CD1c-positive myeloid dendritic cell (primary cell): ENCODE results near the gene PXYLP1.
A peak's percentile ranks its signal among the peaks of the same experiment; 100 is the strongest.

ENCODE experiments used
- DNase-seq: peaks from one replicate; pipeline ENCODE4 v3.0.0-alpha.2; 2016; ENCODE audit errors: extremely low spot score

PXYLP1 gene

DNA sequence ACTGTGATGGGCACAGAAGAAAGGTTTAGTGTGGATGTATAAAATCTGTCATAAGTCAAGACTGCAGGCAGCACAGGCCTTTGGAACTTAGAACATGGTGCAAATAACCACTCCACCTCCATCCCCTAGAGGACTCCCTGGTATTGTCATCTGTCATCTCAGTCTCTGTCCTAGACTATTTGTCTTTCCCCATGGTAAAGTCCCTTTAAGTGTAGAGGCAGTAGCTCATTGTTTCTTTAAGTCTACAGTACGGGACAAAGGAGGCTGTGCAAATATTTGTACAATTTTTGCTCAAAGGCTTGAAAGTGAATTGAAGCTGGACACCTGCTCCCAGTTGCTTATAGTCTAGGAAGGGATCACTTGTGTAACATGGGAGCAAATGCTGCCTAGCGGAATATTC, 3.2 kb upstream of the PXYLP1 start:
- no peak for DNase-seq

DNA sequence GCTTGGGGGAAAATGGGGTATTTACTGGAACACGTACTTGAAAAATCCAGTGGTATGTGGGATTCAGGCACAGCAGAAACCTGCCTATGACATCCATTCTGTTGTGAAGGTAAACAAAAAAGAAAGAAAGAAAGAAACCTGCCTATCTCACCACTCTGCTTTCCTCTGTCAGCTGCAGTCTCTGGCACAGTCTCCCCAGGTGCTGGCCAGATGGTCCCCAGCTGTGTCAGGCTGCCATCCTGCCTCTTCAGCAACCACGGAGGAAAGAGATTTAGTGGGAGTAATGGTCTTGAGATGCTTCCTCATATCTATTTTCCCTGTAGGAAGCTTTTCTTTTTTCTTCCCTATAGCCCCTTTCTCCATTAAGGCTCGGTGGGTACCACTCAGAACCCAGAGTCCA, 2.5 kb upstream of the PXYLP1 start:
- no peak for DNase-seq

DNA sequence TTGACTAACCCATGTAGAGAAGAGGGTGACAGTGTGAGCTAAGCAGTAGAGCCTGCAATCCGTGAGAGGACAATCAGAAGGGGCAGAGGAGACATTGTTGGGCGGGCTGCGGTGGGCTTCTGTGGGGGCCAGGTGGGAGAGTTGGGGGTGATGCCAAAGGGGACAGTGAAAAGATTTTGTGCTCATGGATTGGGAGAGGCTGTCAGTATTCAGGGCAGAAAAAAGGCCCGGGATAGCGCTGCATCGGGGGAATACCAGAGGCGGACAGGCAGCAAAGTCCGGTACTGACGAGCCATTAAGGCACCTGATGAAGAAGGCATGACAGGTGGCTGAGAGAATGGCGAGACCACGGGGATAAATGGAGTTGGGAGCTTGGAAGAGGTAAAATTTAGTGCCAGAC, 1.3 kb upstream of the PXYLP1 start:
- DNase-seq = no peak

DNA sequence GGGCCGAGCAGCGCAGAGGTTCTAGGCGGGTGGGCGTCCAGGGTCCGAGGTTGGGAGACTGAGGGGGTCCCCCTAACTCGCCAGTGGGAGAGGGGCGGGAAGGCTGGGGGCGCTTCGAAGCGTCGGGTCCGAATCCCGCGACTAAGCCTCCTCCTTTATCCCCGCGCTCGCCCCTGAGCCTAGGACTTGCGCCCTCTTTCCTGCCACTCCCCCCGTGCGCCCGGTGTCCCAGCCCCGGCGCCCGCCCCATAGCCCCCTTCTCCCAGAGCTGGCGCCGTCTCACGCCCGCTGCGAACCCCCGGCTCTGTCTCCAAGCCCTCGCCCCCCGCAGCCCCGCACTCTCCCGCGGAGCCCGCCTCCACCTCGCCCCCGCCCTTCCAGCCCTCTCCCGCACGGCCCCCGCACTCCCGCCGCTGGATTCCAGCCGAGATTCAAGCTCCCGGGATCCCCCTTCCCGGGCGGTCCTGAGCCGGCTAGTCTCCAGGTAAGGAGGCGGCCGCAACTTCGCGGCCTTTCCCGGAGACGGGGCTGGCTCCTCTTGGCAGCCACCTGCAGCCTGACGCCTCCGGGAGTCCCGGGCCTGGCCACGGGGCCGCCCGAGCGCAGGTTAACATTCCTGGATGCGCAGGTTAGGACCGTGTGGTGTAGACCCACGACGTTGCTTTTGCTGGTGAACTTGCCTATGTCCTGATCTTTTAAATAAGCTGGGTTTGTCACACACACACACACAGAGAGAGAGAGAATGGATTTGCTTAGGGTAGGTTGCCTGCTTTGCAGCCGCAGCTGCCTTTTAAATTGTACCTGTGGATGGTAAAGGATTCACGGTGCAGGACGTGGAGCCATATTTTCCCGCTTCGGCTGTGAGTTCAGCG, 563 bp downstream of the PXYLP1 start:
- DNase-seq = peak; percentile 3

DNA sequence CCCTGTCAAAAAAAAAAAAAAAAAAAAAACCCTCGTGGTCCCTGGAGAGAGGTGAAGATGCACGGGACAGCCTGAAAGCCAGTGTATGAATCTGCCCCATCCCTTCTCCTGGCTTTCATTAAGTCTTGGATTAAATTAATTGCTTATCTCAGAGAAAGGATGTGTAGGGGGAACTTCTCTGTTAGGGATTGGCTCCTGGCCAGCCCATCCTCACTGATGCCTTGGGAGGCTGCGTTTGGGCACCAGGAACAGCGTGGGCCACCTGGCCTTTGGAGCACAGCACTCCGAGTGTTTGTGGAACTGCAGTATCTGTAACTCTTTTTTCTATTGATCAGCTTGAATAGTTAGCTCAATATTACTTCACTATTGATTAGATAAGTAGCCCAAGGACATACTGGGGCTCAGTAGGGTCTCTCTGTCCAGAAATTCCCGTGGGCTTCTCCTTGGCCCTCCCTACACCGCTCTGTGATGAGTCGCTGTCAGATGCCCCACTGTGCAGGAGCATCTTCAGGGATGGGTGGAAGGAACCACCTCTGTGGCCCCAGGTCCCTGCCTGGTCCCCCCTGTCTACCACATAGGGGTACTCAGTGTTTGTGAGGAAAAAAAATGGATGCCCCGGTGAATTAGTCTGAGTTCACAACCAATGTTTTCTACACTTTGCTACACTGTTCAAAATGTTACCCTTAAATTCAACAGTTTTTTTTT, 2.0 kb downstream of the PXYLP1 start:
- DNase-seq = peak; percentile 8

DNA sequence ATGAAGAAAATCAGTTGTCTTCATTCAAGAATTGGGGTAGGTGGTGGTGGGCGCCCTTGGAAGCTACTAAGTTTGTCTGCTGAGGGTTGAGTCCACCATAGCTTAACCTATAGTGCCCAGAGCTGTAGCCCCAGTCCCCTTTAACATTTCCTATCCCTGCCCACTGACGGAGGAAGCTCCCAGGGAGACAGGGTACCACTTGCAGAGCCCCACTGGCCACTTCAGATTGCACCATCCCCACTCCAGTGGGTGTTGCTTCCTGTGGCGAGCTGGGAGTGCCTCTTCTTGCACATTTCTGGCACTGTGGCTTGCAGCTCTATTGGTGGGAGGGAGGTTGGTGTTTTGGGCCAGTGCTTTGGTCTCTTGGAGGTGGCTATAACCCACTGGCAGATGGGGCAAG, 2.7 kb downstream of the PXYLP1 start:
- DNase-seq = peak; percentile 55

DNA sequence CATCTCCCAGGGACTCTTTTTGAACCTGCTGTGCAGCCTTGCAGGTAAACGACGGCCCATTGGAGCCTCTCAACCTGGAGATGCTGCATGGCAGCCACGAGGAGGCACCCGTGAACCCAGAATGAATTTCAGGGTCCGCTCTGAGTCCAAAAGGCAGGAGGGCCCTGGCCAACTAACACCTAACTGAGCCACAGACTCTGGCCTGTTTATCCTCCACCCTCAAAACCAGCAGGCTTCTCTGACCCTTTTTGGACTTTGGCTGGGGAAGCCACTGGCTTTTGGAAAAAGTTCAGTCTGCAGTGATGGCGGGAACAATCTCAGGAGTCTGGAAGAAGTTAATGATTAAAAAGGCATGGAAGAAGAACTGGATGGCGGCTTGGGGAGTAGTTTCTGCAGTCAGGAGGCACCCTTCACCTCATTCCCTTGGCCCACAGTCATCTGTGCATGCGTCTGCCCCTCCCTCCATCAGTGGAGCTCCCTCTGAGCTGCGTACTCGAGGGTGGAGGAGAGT, 4.1 kb downstream of the PXYLP1 start:
- no peak for DNase-seq

DNA sequence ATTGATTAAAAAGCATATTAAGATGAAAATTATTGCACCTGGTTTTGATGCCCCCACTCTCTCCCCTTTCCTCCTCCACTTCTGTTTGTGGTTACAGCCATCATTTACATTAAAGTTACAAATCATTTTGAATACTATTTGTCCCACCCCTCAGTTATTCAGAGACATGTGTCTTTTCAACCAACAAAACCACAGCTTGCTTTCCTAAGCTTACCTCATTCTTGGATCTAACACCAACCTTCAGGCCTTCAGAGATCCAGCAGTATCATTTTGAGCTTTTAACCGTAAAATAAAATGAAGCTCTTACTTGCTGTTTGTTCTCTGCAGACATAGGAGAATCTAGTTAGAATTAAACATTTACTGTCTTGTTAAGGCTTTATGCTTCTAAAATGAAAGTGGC, 4.7 kb downstream of the PXYLP1 start:
- DNase-seq = no peak

DNA sequence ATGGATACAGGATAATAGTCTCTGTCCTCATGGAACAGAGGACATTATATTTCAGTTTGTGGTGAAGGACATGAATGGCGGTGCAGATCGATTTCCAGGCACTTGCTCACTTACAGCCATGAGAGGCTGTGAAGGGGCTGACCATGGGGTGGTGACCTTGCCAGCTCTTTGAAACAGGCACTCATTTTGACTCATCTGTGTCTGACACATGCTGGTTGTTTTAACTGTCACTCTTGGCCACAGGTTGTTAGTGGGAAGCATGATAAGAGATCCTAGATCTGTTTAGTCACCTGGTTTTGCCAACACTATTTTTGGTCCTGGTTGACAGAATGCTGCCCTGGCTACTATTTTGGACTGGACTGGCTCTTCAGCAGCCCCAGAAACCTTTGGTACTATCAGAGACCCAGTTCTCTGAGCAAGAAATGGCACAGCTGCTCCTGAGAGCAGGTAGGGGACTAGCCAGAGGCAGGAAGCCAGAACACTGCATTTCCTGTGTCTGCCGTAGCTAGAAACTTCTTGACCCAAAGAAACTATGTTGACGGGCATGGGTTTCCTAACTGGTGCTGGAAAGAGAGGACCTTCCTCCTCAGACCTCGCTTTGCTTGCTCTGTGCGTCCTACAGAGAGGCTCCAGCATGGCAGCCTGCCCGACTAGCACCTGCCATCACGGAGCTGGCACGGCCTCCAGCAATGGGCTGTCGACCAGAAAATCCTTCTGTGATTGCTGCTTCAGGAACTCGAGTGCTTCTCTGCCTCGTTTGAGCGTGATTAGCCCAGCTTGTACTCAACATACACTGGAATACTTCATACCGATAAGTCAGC, 6.3 kb downstream of the PXYLP1 start:
- DNase-seq = no peak

DNA sequence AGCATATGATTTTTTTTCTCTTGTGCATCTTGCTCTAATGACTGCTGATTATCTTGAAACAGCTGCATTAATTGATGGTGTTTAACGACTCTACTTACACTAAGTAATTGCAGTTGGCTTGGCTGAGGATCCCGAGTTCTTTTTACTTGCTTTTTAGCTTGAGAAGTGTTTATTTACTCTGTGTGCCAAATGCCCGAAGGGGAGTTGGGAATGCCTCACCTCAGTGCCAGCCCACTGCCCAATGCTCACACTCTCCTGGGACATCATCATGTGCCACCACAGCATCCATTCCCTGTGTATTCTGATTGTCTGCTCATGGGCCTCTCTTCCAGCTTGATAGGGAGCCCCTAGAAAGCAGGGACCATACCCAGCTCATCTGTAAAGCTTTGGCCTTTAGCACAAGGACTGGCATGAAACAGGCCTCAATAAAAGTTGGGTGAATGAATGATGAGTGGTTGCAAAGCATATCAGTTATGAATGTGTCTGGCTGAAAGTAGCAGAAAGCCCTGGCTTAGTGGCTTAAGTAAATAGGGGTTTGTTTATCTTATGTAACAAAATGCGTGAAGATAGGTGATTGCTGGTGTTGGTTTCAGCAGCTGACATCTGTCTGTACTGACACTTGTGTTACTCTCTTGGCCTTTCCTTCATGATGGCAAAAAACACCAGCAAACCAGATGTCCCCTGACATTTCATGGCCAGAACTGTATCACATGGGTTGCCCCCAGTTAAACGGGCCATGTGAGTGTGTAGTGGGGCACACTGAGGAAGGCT, 8.1 kb downstream of the PXYLP1 start:
- DNase-seq = no peak

DNA sequence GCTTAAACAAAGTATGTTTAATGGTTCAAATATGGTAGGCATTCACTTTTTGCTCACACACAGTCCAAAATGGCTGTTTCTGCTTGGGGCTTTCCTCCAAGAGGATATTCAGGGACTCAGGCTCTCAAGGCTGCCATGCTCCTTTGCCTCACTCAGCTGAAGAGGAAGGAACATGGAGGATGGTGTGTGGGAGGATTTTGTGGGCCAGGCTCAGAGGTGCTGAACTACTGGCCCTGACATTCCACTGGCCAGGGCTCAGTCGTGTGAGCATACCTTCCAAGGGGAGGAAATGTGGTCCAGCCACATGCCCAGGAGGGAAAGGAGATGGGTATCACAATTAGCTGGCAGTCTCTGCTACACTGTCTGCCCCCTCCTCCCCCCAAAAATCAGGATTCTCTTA, 8.7 kb downstream of the PXYLP1 start:
- DNase-seq = peak; percentile 35

DNA sequence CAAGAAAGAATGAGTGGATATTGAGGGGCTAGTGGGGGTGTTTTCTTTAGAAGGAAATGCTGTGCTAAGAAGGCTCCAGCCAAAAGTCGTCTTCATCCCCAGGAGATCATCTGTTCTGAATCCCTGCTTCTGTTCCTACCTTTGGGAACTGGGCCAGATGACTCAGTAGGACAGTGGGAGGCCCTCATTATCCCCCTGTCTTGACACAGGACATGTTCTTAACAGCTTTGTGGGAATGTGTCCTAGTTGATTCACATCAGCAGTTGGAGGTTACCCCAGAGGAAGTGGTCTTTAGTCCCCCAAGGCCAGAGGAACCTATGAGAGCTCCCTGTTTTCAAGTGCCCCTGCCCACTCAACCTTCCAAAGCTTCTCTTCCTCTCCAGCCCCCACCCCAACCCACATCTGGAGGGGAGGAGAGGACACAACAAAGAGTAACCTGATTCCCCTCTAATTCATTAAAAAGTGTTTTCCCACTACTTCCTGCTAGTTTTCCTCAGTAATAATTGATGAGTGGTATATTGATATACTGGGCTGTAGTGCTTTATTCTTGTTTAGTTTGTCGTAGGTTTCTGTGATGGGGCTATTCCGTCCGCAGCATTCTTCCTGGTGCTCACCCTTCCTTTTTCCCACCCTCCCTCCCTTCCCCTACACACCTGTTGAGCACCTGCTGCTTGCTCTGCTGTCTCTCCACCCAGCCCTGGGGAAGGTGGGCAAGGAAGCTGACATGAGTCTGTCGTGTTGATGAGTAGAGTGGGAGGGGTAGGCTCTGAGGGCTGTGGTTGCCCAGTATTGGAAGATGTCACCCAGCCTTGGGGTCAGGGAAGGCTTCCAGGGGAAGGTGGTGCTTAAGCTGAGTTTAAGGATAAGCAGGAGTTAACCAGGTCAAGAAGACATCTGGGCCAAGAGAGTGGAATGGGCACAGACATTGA, 9.3 kb downstream of the PXYLP1 start:
- no peak for DNase-seq

DNA sequence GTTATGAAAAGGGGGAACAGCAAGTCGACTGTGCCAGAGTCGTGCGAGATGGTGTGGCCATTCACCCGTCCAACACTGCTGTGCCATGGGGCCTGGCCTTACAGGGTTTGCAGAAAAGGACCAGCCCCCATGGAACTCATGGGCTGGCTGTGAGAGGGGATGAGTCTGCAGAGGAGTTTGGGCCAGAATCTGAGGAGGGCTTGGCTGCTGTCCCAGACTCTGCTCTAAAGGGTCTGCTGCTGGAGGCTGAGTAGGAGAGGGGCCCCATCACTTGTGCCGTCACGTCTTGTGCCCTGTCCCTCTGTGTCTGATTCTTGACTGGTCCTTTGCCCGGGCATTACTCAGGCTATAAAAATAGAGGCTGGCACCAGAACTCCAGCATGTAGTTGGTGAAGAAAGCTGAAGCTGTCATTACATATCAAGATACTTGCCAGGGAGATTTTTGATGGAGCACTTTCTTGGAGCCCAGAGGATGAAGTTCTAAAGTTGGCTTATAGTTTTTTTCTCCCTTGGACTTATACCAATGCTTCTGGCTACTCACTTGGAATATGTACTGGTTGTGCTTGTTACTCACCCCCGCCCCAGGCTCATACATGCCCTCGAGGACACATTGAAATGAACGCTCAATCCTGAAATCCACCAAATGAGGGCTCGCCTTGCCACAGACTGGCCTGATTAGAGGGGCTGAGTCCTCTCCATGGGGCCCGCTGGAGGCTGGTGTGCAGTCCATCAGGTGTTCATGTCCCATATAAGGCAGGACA, 10.2 kb downstream of the PXYLP1 start:
- DNase-seq = no peak

DNA sequence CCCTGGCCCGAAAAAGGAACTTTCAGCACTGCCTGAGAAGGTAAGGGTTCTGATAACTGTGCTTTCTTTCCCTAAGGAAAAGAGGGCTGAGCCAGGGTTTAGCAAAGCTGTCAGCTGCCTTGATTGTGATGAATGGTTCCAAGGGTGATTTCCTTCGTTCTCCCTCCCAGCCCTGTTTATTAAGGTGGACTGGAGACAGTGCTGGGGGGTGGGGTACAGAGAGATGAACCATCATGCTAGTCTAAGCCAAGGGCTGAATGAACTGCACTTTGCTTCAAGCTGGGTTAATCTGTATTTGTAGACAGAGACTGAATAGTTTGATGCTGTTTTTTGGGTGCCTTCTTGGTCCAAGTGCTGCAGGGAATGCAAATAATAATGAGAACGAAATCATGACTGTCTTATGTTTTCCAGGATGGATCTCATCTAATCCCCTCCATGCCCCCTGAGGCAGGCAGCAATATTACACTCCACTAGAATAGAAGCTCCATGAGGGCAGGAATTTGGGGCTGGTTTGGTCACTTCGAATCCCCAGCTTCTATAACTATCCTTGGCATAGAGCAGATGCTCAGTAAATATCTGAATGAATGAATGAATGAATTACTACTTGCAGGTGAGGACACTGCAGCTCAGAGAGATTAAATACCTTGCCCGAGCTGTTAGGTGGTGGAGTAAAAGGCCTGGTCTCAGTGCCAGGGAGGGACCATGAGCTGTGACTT, 10.9 kb downstream of the PXYLP1 start:
- DNase-seq = no peak

DNA sequence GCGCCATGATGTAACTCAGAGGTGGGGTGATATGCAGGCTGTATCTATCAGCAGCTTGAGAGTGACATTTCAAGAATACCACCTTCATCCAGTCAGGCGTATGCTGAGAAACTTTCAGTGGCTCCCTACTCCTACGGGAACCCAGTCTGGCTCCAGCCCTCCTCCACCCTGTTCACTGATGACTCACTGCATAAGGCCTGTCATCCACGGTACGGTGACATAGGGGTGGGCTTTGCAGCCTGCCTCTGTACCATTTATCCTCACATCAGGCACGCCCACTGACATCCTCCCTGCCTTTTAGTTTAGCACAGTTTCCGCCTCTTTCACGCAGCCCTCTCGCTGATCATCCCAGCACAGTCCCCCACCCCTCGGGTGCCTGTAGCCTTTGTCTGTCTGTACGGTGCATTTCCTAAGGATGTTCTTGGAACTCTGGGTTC, 11.7 kb downstream of the PXYLP1 start:
- no peak for DNase-seq

DNA sequence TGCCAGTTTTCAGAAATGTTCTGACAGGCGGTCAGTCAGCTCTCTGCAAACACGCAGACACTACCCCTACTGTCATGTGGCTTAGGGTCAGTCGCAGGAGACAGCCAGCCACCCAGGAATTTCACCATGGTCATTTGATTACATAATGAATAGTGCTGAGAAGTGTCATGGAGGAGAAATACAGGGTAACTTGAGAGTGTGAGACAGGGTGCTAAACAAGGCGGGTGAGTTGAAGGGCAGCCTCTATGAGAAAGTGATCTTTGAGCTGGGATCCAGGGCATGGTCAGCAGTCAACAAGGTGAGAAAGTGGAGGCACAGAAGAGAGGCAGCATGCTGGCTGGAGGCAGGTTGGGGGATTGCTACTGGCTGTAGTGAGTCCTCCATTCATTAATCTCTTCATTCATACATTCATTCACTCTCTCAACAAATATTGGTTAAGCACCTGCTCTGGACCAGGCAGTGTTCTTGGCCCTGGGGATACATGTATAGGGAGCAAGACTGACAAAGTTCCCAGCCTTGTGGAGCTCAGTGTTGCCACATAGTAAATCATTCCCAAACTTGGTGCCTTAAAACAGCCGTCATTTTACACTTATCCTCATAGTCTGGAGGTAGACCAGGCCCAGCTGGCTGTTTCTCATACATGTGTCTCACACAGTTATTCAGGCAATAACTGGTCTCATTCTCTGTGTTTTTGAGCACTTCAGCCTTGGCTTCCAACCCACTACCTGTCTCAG, 14.8 kb downstream of the PXYLP1 start:
- DNase-seq = no peak

DNA sequence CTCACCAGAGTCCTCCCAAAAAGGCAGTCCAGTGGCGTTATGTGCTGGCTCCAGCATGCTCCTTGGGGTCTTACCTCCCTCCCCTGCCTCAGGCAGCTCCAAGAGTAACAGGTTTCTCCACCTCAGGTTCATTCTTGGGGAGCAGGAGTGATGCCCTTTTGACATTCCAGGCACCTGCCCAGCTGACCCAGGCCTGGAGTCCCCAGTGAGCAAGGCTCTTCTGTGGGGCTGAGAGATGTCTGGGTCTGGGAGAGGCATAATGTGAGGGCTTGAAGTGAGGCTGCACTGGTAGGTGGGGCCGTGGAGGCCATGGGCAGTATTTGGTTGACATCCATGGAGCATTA, 15.3 kb downstream of the PXYLP1 start:
- DNase-seq = no peak

DNA sequence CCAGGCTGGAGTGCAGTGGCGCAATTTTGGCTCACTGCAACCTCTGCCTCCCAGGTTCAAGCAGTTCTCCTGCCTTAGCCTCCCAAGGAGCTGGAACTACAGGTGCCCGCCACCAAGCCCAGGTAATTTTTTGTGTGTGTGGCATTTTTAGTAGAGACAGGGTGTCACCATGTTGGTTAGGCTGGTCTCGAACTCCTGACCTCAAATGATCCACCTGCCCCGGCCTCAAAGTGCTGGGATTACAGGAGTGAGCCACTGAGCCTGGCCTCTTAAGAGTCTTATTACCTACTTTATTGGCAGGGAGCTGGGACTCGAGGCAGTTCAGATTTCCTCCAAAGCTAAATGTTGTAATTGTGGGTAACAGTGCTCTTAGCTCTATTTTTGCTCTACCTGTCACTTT, 16.4 kb downstream of the PXYLP1 start:
- no peak for DNase-seq
